ENCODE results near the gene ANTXR1.
"Not testable (repeated sequence)": the region's sequence is repeated elsewhere in the genome, so short reads cannot be mapped to it uniquely, and the experiment has no call there.

Gene ANTXR1

GRCh38 chr2:69164061-69164778 lies 151.2 kb downstream of the ANTXR1 start:
- no peak for DNase-seq (ENCODE audit: low read depth, low spot score)

- DNase-seq (ENCODE audit: low read depth, low spot score), result no peak
Observed at GRCh38 chr2:69165091-69165880, 152.3 kb downstream of the ANTXR1 start.

GRCh38 chr2:69166465-69166811 lies 153.5 kb downstream of the ANTXR1 start:
- DNase-seq (ENCODE audit: low read depth, low spot score), result no peak

GRCh38 chr2:69166812-69167468 lies 154.0 kb downstream of the ANTXR1 start:
- no peak for DNase-seq (ENCODE audit: low read depth, low spot score)

- DNase-seq (ENCODE audit: low read depth, low spot score), result no peak
Observed at GRCh38 chr2:69167469-69167822, 154.5 kb downstream of the ANTXR1 start.

GRCh38 chr2:69168144-69168813 lies 155.3 kb downstream of the ANTXR1 start:
- no peak for DNase-seq (ENCODE audit: low read depth, low spot score)

GRCh38 chr2:69168950-69169654 lies 156.1 kb downstream of the ANTXR1 start:
- DNase-seq (ENCODE audit: low read depth, low spot score), result no peak

- no peak for DNase-seq (ENCODE audit: low read depth, low spot score)
Observed at GRCh38 chr2:69169655-69170389, 156.8 kb downstream of the ANTXR1 start.

GRCh38 chr2:69170661-69171060 lies 157.7 kb downstream of the ANTXR1 start:
- DNase-seq (ENCODE audit: low read depth, low spot score), result no peak

- DNase-seq (ENCODE audit: low read depth, low spot score), result no peak
Observed at GRCh38 chr2:69171116-69171896, 158.3 kb downstream of the ANTXR1 start.

GRCh38 chr2:69171897-69172525 lies 159.0 kb downstream of the ANTXR1 start:
- no peak for DNase-seq (ENCODE audit: low read depth, low spot score)

- DNase-seq (ENCODE audit: low read depth, low spot score), result no peak
Observed at GRCh38 chr2:69173706-69174105, 160.7 kb downstream of the ANTXR1 start.

GRCh38 chr2:69174211-69174610 lies 161.2 kb downstream of the ANTXR1 start:
- not testable (repeated sequence) for DNase-seq (ENCODE audit: low read depth, low spot score)

- no peak for DNase-seq (ENCODE audit: low read depth, low spot score)
Observed at GRCh38 chr2:69175790-69176715, 163.1 kb downstream of the ANTXR1 start.

- peak; percentile 46 for DNase-seq (ENCODE audit: low read depth, low spot score)
Observed at GRCh38 chr2:69177063-69177771, 164.2 kb downstream of the ANTXR1 start.

- peak; percentile 29 for DNase-seq (ENCODE audit: low read depth, low spot score)
Observed at GRCh38 chr2:69177785-69178636, 165.0 kb downstream of the ANTXR1 start.

GRCh38 chr2:69178756-69179155 lies 165.8 kb downstream of the ANTXR1 start:
- no peak for DNase-seq (ENCODE audit: low read depth, low spot score)

All from smooth muscle cell of the brain vasculature (primary cell).